ENCODE results near the gene HSPG2. TPM values are rescaled to one million over a fixed set of nuclear protein-coding genes. Genes with fewer than 3 reads are reported as not detected.
A peak's percentile ranks its signal among the peaks of the same experiment; 100 is the strongest.

The HSPG2 gene
- total and polyA plus RNA-seq, 10 donors: 14.4 to 395 (median 151) TPM

DNA sequence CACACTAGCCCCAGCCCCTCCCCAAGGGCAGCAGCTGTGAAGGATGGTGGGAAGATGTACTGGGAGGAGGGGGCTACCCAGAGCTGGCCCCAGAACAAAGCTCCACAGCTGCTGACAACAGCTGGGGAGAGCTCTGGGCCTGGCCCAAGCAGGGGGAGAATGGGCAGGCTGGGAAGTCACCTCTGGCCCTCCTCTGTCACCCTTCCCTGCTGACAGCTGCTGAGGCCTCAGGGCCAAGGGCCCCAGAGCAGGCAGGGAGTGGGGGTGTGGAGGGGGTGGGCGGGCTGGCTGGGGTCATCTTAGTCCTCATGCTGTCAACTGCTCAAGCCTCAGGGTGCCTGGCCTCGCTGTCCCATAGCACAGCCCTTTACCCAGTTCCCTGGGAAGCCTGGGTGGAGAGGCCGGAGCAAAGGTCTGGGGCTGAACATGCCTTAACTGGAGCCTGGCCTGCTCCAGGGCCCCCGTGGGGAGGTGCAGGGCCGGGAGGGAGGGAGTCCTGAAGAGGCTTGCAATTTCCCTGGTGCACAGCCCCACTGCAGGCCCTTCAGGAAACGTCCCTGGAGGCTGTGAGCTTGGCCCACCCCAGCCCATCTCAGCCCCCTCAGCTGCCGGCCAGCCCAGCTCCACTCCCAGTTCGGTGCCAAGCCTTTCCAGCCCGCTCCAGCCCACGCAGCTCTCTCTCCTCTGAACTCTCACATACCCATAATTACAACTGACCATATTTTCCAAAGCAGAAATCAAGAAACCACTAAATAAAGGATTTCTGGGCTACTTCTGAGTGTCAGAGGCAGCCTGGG lies 25.7 kb downstream of the HSPG2 start:
- TF ChIP-seq POLR2AphosphoS5 (IDR thresholded peaks at IDR 0.05) (peak; percentile 37 to 75 (median 72)), POLR2A (IDR thresholded peaks at IDR 0.05) (no peak)
- TF ChIP-seq, protein P1, sequence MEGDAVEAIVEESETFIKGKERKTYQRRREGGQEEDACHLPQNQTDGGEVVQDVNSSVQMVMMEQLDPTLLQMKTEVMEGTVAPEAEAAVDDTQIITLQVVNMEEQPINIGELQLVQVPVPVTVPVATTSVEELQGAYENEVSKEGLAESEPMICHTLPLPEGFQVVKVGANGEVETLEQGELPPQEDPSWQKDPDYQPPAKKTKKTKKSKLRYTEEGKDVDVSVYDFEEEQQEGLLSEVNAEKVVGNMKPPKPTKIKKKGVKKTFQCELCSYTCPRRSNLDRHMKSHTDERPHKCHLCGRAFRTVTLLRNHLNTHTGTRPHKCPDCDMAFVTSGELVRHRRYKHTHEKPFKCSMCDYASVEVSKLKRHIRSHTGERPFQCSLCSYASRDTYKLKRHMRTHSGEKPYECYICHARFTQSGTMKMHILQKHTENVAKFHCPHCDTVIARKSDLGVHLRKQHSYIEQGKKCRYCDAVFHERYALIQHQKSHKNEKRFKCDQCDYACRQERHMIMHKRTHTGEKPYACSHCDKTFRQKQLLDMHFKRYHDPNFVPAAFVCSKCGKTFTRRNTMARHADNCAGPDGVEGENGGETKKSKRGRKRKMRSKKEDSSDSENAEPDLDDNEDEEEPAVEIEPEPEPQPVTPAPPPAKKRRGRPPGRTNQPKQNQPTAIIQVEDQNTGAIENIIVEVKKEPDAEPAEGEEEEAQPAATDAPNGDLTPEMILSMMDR (IDR thresholded peaks at IDR 0.05 in 8 of 11, conservative IDR thresholded peaks at IDR 0.05 in 3 of 11): no peak
- Histone ChIP-seq H3K36me3 (no peaks in the 10 kb centered on the region), H3K4me3 (no peak overlapping the region), H3K9me3 (no peaks in the 10 kb centered on the region), H3K4me1 (peaks cover 35 to 100% (median 76%) of the 10 kb centered on the region in 6 donors), H3K27ac (peak overlapping the region in 7 of 8 donors; percentile 46 to 80 (median 77)), H3K27me3 (replicated peaks in 1 of 7) (no peaks in the 10 kb centered on the region)
- DNase-seq: no peak
- WGBS, 5 donors: 43 to 64% (median 62%) methylated on average over 6 to 10 of the region's 10 CpGs
- intact Hi-C loops (cut with DNase I; ENCODE audit: low total_unique reads): no loop called here

DNA sequence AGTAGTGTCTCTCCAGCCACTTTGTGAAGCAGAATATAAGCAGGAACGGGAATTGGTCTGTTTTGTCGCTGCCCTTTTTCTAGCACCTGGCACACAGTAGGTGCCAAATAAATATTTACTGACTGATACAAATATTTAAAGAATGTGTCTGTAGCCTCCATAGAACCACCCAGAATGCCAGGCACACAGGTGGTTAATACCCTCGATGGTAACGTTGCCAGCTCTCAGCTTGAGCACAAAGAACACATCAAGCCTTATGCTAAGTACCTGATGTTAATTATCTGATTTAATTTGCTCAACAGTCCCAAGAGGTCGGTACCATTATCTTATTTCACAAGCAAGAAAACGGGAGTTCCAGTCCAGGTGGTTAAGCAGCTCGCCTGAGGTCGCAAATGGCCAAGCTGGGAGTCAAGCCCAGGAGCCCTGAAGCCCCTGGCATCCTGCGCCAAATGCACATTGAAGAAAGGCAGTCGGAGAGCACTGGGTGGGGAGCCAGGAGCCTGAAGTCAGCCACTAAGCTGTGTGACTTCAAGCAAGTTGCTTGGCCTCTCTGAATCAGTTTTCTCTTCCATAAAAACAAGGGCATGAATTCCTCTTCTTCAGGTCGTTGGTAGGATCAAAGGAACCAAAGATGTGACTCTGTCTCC lies 26.4 kb downstream of the HSPG2 start:
- no peaks in the 10 kb centered on the region for H3K27me3 ChIP-seq (replicated peaks in 1 of 7)
- H3K4me3 ChIP-seq: no peak overlapping the region
- 73 to 82% (median 77%) methylated on average over 11 of the region's 11 CpGs for WGBS, 5 donors
- no peaks in the 10 kb centered on the region for H3K9me3 ChIP-seq
- no peaks in the 10 kb centered on the region for H3K36me3 ChIP-seq
- DNase-seq: no peak
- intact Hi-C loops (cut with DNase I; ENCODE audit: low total_unique reads): no loop called here
- H3K27ac ChIP-seq: peak overlapping the region in 7 of 8 donors; percentile 54 to 80 (median 77)
- TF ChIP-seq POLR2A (IDR thresholded peaks at IDR 0.05) (no peak), POLR2AphosphoS5 (IDR thresholded peaks at IDR 0.05) (no peak)
- TF ChIP-seq, protein P1 (IDR thresholded peaks at IDR 0.05 in 8 of 11, conservative IDR thresholded peaks at IDR 0.05 in 3 of 11): no peak
- H3K4me1 ChIP-seq: peaks cover 35 to 100% (median 76%) of the 10 kb centered on the region in 6 donors

DNA sequence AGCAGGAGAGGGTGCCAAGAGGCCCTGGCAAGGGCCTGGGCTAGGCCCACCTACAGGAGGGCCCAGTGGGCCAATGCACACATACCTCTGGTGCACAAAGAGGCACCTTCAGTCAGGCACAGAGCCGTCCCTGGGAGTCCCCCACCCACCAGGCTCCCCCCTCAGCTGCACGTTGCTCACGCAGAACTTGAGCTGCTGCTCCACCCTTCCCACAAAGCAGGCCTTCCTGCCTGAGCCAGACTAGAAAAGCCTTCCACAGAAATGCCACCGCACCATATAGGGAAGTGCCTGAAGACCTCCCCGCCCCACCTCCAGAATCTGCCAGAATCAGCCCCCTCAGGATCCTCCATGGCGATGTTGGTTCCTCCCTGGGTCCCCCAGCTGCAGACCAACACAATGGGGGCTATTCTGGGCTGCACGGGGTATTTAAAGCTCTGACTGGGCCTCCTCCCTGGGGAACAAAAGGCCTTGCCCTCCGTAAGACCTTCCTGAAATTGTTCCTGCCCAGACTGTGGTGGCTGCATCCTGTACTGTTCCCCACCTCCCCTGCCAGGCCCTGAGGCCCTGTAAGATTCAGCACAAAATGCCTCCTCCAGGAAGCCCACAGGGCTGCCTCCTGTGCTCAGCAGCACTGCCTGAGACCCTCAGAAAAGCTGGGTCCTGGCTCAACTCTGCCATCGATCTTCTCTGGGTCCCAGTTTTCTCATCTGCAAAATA lies 27.2 kb downstream of the HSPG2 start:
- Histone ChIP-seq H3K4me3 (no peak overlapping the region), H3K9me3 (no peaks in the 10 kb centered on the region), H3K36me3 (no peaks in the 10 kb centered on the region), H3K4me1 (peaks cover 27 to 100% (median 73%) of the 10 kb centered on the region in 6 donors), H3K27ac (peak overlapping the region in 7 of 8 donors; percentile 54 to 80 (median 77)), H3K27me3 (replicated peaks in 1 of 7) (no peaks in the 10 kb centered on the region)
- 14 to 22% (median 16%) methylated on average over 6 to 9 of the region's 9 CpGs for WGBS, 5 donors
- DNase-seq: no peak
- TF ChIP-seq, protein P1 (IDR thresholded peaks at IDR 0.05 in 8 of 11, conservative IDR thresholded peaks at IDR 0.05 in 3 of 11): no peak
- TF ChIP-seq POLR2AphosphoS5 (IDR thresholded peaks at IDR 0.05) (peak; percentile 30 to 61 (median 48)), POLR2A (IDR thresholded peaks at IDR 0.05) (no peak)
- intact Hi-C loops (cut with DNase I; ENCODE audit: low total_unique reads): no loop called here

Measured in spleen (tissue), 11 donors.